Naive thymus-derived CD8-positive, alpha-beta T cell (primary cell): ENCODE data around the gene ATXN7L2. TPM values are rescaled to one million over a fixed set of nuclear protein-coding genes. Genes with fewer than 3 reads are reported as not detected.
A peak's percentile ranks its signal among the peaks of the same experiment; 100 is the strongest.

Experiments used
- ATAC-seq, 2 donors: fragments of 150-1000 bp; cut with Tn5 transposase in 1 of 2; sonication (Bioruptor Pico), chemical (Tn5 transposase) in 1 of 2; 1 replicate in 1 of 2; 2 replicates in 1 of 2; pipeline ENCODE4 v1.10.0; 2021; ENCODE audit warnings: mild to moderate bottlenecking in 2 of 2, moderate library complexity in 2 of 2
- POLR2A ChIA-PET: fragments of 350-600 bp; sonication (Branson Sonifier 250); formaldehyde crosslinking; loops from one replicate; lab custom pipeline; 2021; ENCODE audit warnings: antibody characterized with exemption; lab: Charles Lee
- DNase-seq, 10 donors: peaks; one replicate each; pipeline versions ENCODE4 v3.0.0 to v3.0.0-alpha.2; 2020 to 2022
- H3K27ac Mint-ChIP-seq, 10 donors: one replicate each; pipeline ENCODE4 v1.8.0; 2020 to 2022; ENCODE audit warnings: mild to moderate bottlenecking in 10 of 10, mixed read lengths in 10 of 10, moderate library complexity in 4 of 10, inconsistent platforms in 1 of 10
- H3K27me3 Mint-ChIP-seq, 5 donors: one replicate each; pipeline ENCODE4 v1.8.0; 2021 to 2022; ENCODE audit warnings: mixed read lengths in 5 of 5
- H3K36me3 Mint-ChIP-seq, 3 donors: one replicate each; pipeline ENCODE4 v1.8.0; 2020 to 2022; ENCODE audit warnings: mixed read lengths in 3 of 3, mild to moderate bottlenecking in 2 of 3, inconsistent platforms in 1 of 3
- H3K4me1 Mint-ChIP-seq, 4 donors: one replicate each; pipeline ENCODE4 v1.8.0; 2021 to 2022; ENCODE audit warnings: mixed read lengths in 4 of 4
- H3K4me3 Mint-ChIP-seq, 10 donors: one replicate each; pipeline ENCODE4 v1.8.0; 2020 to 2022; ENCODE audit warnings: mild to moderate bottlenecking in 10 of 10, mixed read lengths in 10 of 10, moderate library complexity in 6 of 10, inconsistent platforms in 1 of 10
- H3K9me3 Mint-ChIP-seq, 9 donors: one replicate each; pipeline ENCODE4 v1.8.0; 2020 to 2022; ENCODE audit warnings: mixed read lengths in 9 of 9, mild to moderate bottlenecking in 3 of 9, inconsistent platforms in 1 of 9, moderate library complexity in 1 of 9
- polyA plus RNA-seq, 3 donors: library from polyadenylated mRNA; unstranded; fragments of 300-500 nt; fragmentation: Illumina TruSeq; gene quantifications; one replicate each; pipeline ENCODE4 v1.2.3, GENCODE V29; 2021
- total RNA-seq, 8 experiments: library from RNA in 2 of 8; stranded (reverse) in 2 of 8; gene quantifications; one replicate each; pipeline ENCODE4 v1.2.3 and lab custom pipeline; 2021 to 2026

ATXN7L2 gene
- total and polyA plus RNA-seq, 5 experiments from 2014 or later = 4.3 to 14.1 (median 10.7) TPM

DNA sequence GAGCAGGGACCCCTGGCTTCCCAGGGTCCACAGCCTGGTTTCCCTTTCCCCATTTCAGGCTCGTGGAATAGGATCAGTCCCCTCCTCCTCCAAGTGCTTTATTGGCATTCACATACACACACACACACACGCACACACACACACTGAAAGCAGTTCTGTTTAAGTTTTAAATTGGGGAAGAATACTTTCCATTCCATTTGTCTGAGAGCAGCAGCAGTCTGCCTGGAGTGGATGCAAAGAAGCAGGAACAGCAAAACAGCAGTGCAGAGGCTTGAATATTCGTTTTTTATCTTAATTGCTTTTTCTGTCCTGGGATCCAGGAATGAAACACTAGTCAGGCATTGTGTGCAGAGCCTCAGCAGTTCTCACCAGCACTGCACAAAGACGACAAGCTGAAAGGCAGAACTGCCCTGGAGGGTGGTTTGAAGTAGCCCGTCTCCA is 17.3 kb downstream of the ATXN7L2 start:
- Mint-ChIP-seq H3K27me3 (no peaks in the 10 kb centered on the region), H3K36me3 (peaks cover 0 to 33% (median 9%) of the 10 kb centered on the region in 3 donors), H3K27ac (peak overlapping the region; percentile 92 to 99 (median 98)), H3K4me1 (peaks cover 44 to 93% (median 91%) of the 10 kb centered on the region in 4 donors), H3K4me3 (peak overlapping the region in 9 of 10 donors; percentile 83 to 96 (median 89)), H3K9me3 (peaks cover 0 to 7% (median 0%) of the 10 kb centered on the region in 9 donors)
- DNase-seq (no peak), ATAC-seq (no peak)
- POLR2A ChIA-PET = interaction anchor here (2.7 to 22.6 kb wide), 4 partner anchors 5 to 75 kb away, joined by 9 to 462 read pairs (median 337); partner anchors contain the start of genes AMIGO1, CYB561D1, GPR61 and PSMA5

DNA sequence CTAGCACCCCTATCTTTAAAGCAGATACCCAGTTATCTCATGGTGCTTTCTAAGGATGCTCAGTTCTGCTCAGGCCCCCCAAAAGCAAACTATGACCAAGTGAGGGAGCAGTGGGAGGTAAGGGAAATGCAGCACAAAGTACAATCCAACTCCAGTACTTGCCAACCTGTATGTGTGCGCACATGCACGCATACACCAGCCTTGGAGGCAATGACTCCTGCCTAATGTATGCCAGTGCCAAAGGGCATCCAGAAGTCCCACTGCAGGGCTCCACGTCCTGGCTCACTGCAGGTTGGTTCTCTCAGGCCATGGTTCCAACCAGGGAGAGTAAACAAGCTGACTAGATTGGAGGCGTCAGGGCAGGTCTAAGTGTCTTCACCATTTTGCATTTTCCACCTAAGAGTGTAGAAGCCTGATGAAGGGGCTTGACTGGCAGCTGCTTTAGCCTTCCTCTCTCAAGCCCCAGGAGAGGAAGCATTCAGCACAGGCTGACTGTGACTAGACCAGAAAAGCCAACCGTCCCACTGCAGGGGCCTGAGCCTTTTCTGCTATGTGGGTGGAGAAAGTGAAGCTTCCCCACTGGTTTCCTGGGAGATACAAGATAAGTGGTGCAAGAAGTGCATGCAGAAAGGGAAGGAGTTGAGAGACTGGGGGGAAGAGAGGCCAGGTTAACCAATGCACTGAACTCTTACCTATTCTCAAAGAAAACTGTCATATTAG is 18.1 kb downstream of the ATXN7L2 start:
- ATAC-seq = peak; percentile 4 to 19
- Mint-ChIP-seq H3K36me3 (peaks cover 0 to 30% (median 17%) of the 10 kb centered on the region in 3 donors), H3K27ac (peak overlapping the region; percentile 93 to 99 (median 98)), H3K9me3 (peaks cover 0 to 11% (median 0%) of the 10 kb centered on the region in 9 donors), H3K4me3 (peak overlapping the region; percentile 83 to 96 (median 89)), H3K4me1 (peaks cover 38 to 93% (median 91%) of the 10 kb centered on the region in 4 donors), H3K27me3 (no peaks in the 10 kb centered on the region)
- peak in 1 of 10 donors; percentile 23 for DNase-seq
- POLR2A ChIA-PET = interaction anchor here (0.6 to 22.6 kb wide), 10 partner anchors 5 to 837 kb away, joined by 3 to 462 read pairs (median 8); partner anchors contain the start of genes AMIGO1, ATXN7L2, CYB561D1 and GNAI3

DNA sequence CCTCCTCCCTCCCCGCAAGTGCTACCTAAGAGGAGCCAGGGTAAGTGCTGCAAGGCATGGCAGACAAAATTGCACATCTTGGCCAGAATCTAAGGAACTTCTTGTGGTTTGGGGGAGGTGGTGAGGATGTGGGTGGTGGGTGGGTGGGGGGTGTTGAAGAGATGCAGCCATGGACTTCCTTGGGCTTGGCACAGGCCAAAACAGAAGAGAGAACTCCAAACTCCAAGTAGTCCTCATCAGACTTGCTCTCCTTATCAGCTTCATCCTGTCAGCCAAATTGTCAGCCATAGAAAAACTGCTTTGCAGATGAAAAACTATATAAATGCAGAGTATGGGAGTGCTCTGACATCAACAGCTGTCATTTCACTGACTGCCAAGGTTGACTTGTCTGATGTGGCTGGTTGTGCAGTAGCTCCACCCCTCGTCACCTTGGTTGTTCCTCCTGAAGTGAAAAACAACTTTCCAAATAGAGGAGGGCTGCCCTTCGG is 18.7 kb downstream of the ATXN7L2 start:
- peak; percentile 82 to 90 for ATAC-seq
- Mint-ChIP-seq H3K27me3 (no peaks in the 10 kb centered on the region), H3K9me3 (peaks cover 0 to 17% (median 5%) of the 10 kb centered on the region in 9 donors), H3K4me3 (peak overlapping the region; percentile 83 to 96 (median 89)), H3K4me1 (peaks cover 40 to 94% (median 92%) of the 10 kb centered on the region in 4 donors), H3K27ac (peak overlapping the region; percentile 93 to 99 (median 98)), H3K36me3 (peaks cover 4 to 30% (median 22%) of the 10 kb centered on the region in 3 donors)
- POLR2A ChIA-PET = interaction anchor here (0.6 to 22.6 kb wide), 11 partner anchors 6 to 837 kb away, joined by 3 to 462 read pairs (median 7); partner anchors contain the start of genes AMIGO1, ATXN7L2, CYB561D1 and GNAI3
- DNase-seq = peak; percentile 35 to 89 (median 78)

DNA sequence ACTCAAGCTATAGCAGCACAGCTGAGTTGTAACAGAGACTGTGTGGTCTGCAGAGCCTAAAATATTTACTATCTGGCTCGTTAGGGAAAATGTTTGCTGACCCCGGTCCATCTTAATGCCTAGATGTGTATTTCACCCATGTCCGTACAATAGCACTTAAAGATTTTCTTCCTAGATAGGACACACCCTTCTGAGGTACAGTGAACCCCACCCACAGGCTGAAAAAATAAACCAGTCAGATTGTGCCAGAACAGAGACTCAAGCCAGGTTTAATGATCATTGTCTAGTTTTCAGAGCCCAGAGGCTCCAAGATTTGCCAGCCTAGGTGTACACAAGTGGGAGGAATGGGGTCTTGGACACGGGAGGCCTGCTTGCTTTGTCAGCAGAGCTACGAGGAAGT is 20.2 kb downstream of the ATXN7L2 start:
- Mint-ChIP-seq H3K9me3 (peaks cover 0 to 23% (median 5%) of the 10 kb centered on the region in 9 donors), H3K27me3 (no peaks in the 10 kb centered on the region), H3K27ac (peak overlapping the region; percentile 91 to 99 (median 98)), H3K36me3 (peaks cover 11 to 37% (median 32%) of the 10 kb centered on the region in 3 donors), H3K4me3 (peak overlapping the region; percentile 74 to 96 (median 86)), H3K4me1 (peaks cover 44 to 94% (median 93%) of the 10 kb centered on the region in 4 donors)
- DNase-seq (no peak), ATAC-seq (no peak)
- POLR2A ChIA-PET = interaction anchor here (1.3 to 22.6 kb wide), 5 partner anchors 5 to 45 kb away, joined by 3 to 462 read pairs (median 337); partner anchors contain the start of genes AMIGO1, ATXN7L2, CYB561D1 and GNAI3

DNA sequence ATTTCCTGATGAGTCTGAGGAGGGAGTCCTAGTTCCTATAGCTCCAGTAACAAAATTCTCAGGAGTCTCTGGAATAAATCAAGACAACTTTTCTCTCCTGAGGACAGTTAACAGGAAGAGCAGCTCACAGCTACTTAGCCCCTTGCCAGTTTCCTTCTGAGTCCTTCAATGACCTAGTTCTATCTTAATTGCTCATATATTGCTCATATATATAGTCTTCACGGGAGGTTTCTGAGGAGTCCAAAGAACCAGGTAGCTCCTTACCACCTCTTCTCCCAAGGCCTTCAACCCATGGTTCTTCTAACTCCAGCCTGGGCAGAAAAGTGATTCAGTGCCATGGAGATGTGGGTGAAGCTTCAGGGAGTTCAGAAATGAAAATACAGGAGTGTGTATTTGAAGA is 21.3 kb downstream of the ATXN7L2 start:
- no peak for DNase-seq
- peaks cover 42 to 89% (median 87%) of the 10 kb centered on the region in 4 donors for H3K4me1 Mint-ChIP-seq
- no peak for ATAC-seq
- POLR2A ChIA-PET = interaction anchor here (1.3 to 22.6 kb wide), 5 partner anchors 3 to 44 kb away, joined by 3 to 462 read pairs (median 337); partner anchors contain the start of genes AMIGO1, ATXN7L2, CYB561D1 and GNAI3
- H3K27me3 Mint-ChIP-seq = no peaks in the 10 kb centered on the region
- H3K36me3 Mint-ChIP-seq = peaks cover 11 to 35% (median 34%) of the 10 kb centered on the region in 3 donors
- peaks cover 0 to 23% (median 5%) of the 10 kb centered on the region in 9 donors for H3K9me3 Mint-ChIP-seq
- peak overlapping the region; percentile 74 to 96 (median 88) for H3K4me3 Mint-ChIP-seq
- H3K27ac Mint-ChIP-seq = peak overlapping the region; percentile 93 to 99 (median 98)

DNA sequence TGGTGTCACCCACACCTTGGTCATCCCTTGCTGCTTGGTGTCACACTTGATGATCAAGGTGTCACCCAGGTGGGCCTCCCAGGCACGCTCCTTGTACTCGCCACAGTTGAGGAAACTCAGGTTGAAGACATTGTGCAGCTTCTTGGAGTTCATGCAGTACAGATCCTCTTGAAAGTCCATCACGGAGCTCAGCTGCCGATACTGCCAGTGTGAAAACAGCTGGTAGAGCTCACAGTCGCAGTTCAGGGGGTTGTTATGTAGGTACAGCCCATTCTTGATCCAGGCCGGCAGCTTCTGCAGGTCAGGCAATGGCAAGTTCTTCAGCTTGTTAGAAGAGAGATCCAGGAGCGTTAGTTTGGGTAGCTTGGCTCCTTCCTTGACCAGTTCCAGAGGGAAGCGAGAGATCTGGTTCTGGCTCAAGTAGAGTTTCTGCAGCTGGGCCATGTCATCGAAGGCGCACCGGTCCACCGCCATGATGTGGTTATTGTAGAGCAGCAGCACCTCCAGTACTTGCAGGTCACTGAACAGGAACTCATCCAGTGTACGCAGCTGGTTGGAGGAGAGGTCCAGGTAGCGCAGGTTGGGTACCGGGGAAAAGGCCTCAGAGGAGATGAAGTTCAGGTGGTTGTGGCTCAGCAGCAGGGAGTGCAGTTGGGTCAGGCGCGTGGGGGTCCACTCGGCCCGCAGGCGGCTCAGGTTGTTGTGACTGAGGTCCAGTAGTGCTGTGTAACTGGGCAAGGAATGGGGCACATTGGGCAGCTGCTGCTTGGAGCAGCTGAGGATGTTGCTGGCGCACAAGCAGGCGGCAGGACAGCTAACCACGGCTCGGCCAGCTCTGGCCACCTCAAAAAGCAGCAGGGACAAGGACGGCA is 24.5 kb downstream of the ATXN7L2 start:
- POLR2A ChIA-PET = interaction anchor here (1.4 to 22.6 kb wide), 4 partner anchors 12 to 26 kb away, joined by 3 to 462 read pairs (median 176); partner anchors contain the start of genes ATXN7L2, CYB561D1 and GPR61
- H3K27ac Mint-ChIP-seq = peak overlapping the region; percentile 93 to 99 (median 94)
- no peaks in the 10 kb centered on the region for H3K27me3 Mint-ChIP-seq
- H3K36me3 Mint-ChIP-seq = peaks cover 11 to 30% (median 28%) of the 10 kb centered on the region in 3 donors
- no peak for DNase-seq
- H3K4me1 Mint-ChIP-seq = peaks cover 40 to 80% (median 74%) of the 10 kb centered on the region in 4 donors
- peak overlapping the region; percentile 88 to 97 (median 93) for H3K4me3 Mint-ChIP-seq
- peaks cover 0 to 23% (median 5%) of the 10 kb centered on the region in 9 donors for H3K9me3 Mint-ChIP-seq
- ATAC-seq = no peak

DNA sequence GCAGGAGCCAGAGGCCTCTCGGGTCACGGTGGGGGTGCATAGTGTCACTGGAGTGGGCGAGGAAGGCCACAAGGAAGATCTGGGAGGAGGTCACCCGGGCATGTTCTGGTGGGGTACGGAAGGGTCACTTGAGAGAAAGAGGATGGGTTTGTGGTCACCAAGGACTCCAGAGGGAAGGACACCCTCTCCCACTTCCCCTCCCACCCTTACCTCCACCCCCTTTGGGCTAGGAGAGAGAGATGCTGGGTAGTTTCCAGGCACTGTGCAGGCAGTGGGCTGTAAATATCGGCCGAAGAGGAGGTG is 25.1 kb downstream of the ATXN7L2 start:
- peaks cover 40 to 79% (median 73%) of the 10 kb centered on the region in 4 donors for H3K4me1 Mint-ChIP-seq
- no peaks in the 10 kb centered on the region for H3K27me3 Mint-ChIP-seq
- POLR2A ChIA-PET = interaction anchor here (0.8 to 22.6 kb wide), 5 partner anchors 11 to 82 kb away, joined by 3 to 462 read pairs (median 16); partner anchors contain the start of genes ATXN7L2, CYB561D1, GPR61 and PSMA5
- H3K9me3 Mint-ChIP-seq = peaks cover 0 to 23% (median 5%) of the 10 kb centered on the region in 9 donors
- DNase-seq (no peak), ATAC-seq (peak in 1 of 2 donors; percentile 19)
- peak overlapping the region; percentile 88 to 97 (median 93) for H3K4me3 Mint-ChIP-seq
- peaks cover 11 to 30% (median 28%) of the 10 kb centered on the region in 3 donors for H3K36me3 Mint-ChIP-seq
- H3K27ac Mint-ChIP-seq = peak overlapping the region; percentile 93 to 99 (median 94)

DNA sequence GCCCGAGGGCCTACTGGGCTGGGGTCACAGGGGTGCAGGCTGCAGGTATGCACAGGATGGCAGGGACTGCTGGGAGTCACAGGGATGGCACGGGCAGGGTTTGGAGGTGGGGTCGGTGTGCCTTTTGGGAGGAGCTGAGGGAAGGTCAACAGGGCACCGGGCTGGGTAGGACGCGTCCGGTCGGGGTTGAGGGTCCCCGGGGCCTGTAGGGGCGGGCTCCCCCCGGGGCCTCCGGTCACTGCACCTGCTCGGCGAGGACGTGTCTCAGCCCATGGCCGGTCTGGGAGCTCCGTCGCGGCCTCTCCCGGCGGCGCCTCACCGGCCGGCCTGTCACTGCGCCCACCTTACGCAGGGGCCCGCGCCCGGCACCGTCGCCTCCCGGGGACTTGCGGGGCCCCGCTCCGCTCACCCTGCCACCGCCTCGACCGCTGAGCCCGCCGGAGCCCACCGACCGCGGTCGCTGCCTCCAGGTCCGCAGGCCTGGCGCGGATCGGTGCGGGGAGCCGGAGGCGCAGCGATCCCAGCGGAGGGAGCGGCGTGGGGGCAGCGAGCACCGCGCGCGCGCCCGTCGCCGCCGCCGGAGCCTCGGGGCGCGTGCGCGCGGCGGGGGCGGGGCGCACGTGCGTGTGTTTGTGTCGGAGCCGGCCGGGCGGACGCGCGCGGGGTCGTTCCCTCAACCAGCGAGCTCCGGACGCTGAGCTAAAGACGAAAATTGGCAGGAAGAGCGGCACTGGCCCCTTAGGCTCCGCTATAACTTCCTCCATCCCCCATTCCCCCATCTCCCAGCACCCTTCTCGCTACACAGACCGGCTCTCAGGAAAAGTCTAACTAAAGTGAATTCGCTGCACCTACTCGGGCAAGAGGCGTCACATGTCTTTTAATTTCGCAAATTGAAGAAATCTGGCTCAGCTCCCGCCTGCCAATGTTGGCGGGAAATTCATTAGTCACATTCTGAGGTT is 25.8 kb downstream of the ATXN7L2 start, which contains the start of gene AMIGO1:
TSS of gene AMIGO1 (minus strand) at position 552 of the 959 bp plus-strand sequence. CDS start 815 bp downstream, outside the sequence.
- Mint-ChIP-seq H3K9me3 (peaks cover 0 to 23% (median 5%) of the 10 kb centered on the region in 9 donors), H3K4me3 (peak within 1 kb of the TSS; percentile 90 to 98 (median 96)), H3K4me1 (peaks cover 38 to 73% (median 68%) of the 10 kb centered on the region in 4 donors), H3K27me3 (no peaks in the 10 kb centered on the region), H3K36me3 (peaks cover 11 to 30% (median 28%) of the 10 kb centered on the region in 3 donors), H3K27ac (peak within 1 kb of the TSS; percentile 94 to 99 (median 97))
- DNase-seq (peak; percentile 46 to 79 (median 68)), ATAC-seq (peak; percentile 68 to 78)
- POLR2A ChIA-PET = interaction anchor here (0.6 to 22.6 kb wide), 11 partner anchors 9 to 115 kb away, joined by 3 to 462 read pairs (median 4); partner anchors contain the start of genes ATXN7L2, CYB561D1, GNAI3 and GPR61

DNA sequence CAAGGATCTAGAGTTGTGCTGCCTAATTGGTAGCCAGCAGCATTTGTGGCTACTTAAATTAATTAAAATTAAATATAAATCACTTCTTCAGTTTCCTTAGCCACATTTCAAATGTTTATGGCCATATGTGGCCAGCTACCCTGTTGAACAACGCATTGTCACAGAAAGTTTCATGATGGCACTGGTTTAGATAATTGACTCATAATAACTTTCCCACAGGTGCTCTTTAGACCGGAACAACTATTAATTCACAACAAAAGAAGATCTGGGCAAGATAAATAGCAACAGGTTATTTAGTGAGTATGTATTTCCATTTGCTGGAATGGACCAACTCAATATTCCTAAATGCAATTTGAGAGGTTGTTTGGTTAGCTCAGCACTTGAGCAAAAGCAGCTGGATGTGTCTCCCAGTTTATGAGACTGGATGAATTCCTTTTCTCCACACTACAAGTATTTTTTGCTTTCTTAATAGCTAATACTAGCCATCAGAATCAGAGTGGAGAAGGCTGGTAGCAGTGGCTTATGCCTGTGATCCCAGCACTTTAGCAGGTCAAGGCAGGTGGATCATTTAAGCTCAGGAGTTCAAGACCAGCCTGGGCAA is 29.5 kb downstream of the ATXN7L2 start:
- Mint-ChIP-seq H3K4me3 (no peak overlapping the region), H3K4me1 (peaks cover 23 to 53% (median 35%) of the 10 kb centered on the region in 4 donors), H3K27ac (no peak overlapping the region), H3K27me3 (no peaks in the 10 kb centered on the region), H3K9me3 (no peaks in the 10 kb centered on the region), H3K36me3 (peaks cover 2 to 7% (median 6%) of the 10 kb centered on the region in 3 donors)
- ATAC-seq (no peak), DNase-seq (no peak)
- POLR2A ChIA-PET = interaction anchor here (1.0 to 21.0 kb wide), 3 partner anchors 11 to 30 kb away, joined by 3 to 337 read pairs (median 8); partner anchors contain the start of gene CYB561D1

DNA sequence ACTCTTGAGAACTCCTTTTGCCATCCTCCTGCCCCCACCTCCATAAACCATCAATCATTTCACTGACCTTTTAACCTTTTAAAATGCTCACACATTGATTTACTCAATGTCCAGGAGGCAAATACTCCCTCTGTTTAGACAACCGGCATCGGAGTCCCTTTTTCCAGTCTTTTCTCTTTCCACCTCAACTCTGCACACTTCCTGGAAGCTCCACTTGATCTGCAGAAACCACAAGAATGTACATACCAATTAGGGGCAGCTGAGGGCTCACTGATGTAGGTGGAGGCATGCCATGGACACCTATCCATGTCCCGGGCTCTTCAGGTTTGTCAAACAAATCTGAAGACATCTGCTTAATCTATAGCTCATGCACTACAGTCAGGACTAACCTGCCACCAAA is 31.1 kb downstream of the ATXN7L2 start:
- Mint-ChIP-seq H3K9me3 (no peaks in the 10 kb centered on the region), H3K36me3 (peaks cover 0 to under 1% (median 0%) of the 10 kb centered on the region in 3 donors), H3K27ac (peak overlapping the region in 1 of 10 donors; percentile 27), H3K27me3 (no peaks in the 10 kb centered on the region), H3K4me1 (peaks cover 16 to 42% (median 24%) of the 10 kb centered on the region in 4 donors), H3K4me3 (no peak overlapping the region)
- no peak for ATAC-seq
- POLR2A ChIA-PET = interaction anchor here (21.0 kb wide), 1 partner anchor 19 kb away, joined by 337 read pairs; the partner anchor contains the start of gene CYB561D1
- DNase-seq = no peak
